ENCODE data around the gene CCDC184.
"Not testable (repeated sequence)": the region's sequence is repeated elsewhere in the genome, so short reads cannot be mapped to it uniquely, and the experiment has no call there.

CCDC184 gene

DNA sequence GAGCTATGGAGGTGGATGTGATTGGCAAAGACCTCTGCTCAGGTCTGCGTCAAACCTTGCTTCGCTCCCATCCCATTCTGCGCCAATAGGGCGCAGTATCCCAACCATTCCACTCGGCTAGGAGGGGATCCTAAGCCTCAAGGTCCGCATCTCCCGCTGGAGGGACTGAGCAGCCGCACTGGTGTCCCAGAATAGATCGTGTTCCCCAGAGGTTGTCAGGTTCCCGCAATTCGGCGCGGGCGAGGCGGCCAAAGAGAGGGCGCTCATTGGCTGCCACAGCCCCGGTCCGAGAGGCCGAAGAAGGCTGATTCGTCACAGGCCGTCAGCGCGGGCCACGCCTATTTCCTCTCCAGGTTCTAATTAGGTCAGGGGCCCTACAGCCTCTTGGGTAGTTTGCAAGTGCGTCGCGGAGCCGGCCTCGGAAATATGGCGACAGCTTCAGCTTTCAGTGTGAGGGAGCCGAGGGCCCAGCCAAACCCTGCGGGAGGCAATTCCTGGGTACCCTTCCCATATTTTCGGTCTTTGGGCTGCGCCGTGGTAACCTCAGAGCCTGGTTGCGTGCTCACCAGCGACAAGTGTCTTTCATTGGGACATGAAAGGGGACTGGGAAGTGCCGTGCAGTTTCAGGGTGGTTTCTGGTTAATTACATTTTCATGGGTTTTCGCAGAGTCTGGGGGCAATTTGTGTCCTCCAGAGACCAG lies 14.7 kb downstream of the CCDC184 start:
- DNase-seq = peak; percentile 85 to 98 (median 94)
- intact Hi-C loops (cut with DNase I) = no loop called here

DNA sequence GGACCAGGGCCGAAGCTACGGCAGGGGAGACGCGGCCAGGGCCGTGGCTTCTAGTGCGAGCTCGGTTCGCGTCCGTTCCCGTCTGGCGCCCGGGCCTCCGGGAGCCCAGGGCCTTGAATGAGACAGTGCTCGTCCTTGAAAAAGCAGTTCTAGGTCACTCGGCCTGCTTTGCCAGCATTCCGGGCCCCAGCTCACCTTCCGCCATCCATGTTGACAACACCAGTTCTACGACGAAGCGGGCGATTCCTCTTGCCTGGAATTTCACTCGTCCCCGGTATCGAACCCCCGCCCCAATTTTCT lies 15.2 kb downstream of the CCDC184 start:
- peak in 31 of 42 donors; percentile 6 to 63 (median 37) for DNase-seq
- intact Hi-C loops (cut with DNase I) = no loop called here

DNA sequence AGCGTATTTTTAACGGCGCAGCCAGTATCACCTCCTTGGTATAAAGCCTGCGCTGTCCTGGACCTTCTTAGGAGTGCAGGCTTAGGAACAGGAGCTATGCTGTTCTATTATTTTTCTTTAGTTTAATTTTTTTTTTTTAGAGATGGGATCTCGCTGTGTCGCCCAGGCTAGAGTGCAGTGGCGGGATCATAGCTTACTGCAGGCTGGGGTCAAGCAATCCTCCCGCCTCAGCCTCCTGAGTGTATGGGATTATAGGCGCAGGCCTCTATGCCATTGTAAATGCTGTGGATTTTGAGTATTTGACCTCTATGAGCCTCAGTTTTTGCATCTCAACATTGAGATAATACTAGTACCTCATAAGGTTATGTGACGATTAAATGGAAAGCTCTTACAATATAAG lies 15.5 kb downstream of the CCDC184 start:
- no peak for DNase-seq
- intact Hi-C loops (cut with DNase I) = no loop called here

DNA sequence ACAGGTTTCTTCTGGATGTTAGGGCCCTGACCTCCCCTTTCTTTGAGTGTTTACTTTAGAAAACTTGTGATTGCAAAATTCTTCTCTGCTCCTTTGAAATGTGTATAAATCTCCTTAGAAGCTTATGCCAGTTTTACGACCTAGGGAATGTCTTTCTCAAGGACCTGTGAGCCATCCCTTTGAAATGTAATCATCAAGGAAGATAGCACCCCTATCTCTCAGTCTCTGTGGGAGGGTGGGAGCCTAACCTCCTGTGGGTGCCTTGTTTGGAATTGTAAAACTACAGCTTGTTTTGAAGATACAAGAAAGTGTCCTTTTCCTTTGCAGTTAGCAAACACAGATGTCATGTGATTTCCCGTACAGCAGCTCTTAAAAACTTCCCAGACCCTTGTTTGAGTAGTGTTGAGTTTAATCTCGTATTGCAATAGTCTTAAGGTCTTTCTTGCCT lies 16.4 kb downstream of the CCDC184 start:
- intact Hi-C loops (cut with DNase I) = no loop called here
- DNase-seq = no peak

DNA sequence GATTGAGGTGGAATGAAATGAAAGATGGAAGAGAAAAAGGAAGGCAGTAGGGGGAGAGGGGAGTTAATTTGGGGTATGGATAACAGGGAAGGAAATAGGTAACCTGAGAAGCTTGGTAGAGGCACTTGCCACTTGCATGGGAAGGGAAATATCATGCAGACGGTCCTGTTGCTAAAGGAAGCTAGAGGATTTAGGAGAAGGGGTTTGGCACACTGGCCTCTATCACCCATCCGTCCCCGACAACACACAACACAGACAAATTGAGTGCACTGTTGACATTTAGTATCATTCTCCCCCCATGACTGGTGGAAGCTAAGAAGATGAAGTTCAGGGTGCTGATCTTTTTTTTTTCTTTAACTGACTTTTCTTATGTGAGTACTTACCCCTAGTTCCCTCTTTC lies 17.6 kb downstream of the CCDC184 start:
- intact Hi-C loops (cut with DNase I) = no loop called here
- no peak for DNase-seq

DNA sequence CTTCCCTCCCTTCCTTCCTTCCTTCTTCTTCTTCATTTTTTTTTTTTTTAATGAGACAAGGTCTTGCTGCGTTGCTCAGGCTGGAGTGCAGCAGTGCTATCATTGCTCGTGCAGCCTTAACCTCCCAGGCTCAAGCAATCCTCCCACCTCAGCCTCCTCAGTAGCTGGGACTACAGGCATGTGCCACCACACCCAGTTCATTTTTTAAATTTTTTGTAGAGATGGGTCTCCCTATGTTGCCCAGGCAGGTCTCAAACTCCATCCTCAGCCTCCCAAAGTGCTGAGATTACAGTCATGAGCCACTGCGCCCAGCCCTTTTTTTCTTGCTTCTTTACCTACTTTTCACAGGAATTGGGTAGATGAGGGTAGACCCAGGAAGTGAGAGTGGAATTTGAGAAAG lies 18.1 kb downstream of the CCDC184 start:
- intact Hi-C loops (cut with DNase I) = no loop called here
- no peak for DNase-seq

- intact Hi-C loops (cut with DNase I) = no loop called here
- no peak for DNase-seq
These were observed 19.3 kb downstream of the CCDC184 start for GRCh38 chr12:48202766-48203165.

GRCh38 chr12:48203192-48203591 lies 19.7 kb downstream of the CCDC184 start, which contains the start of gene OR10AD1:
TSS of gene OR10AD1 (minus strand) at chr12:48203292. CDS start at chr12:48203292, 0 bp downstream.
- intact Hi-C loops (cut with DNase I) = no loop called here

GRCh38 chr12:48209495-48209894 lies 26.1 kb downstream of the CCDC184 start:
- DNase-seq; intact Hi-C loops (cut with DNase I): not testable (repeated sequence)

More at GRCh38 chr12:48203192-48203591, 19.7 kb downstream of the CCDC184 start, which contains the start of gene OR10AD1:
- DNase-seq = no peak

DNA sequence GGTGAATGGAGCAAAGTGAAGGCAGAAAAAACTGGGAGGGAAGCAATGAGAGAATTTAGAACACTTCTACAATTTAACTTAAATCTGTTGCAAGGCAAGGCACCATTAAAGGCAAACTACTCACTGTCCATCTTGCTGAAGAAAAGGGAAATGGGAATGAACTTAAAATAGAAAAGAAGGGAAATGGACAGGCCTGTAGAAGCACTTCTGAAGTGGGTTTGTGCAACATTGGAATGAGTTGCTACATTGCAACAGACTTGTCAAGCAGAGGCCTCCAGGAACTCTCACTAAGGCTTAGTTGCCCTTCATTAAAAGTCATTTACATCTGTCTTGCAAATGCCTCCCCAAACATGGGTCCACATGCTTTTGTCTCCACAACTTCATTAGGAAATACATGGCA lies 33.3 kb downstream of the CCDC184 start:
- no peak for DNase-seq
- intact Hi-C loops (cut with DNase I) = no loop called here

DNA sequence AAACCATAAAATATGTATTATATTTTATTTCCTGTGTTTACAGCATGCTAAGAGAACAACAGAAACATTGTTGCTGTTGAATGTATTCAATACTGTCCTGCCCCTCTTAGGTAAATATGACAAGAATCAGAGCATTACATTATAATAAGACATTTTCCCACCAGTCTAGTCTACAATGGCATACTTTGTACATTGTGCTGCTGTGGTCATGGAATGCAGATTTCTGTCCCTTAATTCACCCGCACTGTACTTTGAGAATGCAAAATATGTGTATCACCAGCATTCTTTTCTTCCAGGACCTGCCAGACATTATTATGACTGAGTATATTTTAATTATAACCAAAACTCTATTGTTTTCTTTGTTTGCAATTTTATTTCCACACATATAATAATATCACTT lies 36.2 kb downstream of the CCDC184 start:
- intact Hi-C loops (cut with DNase I) = no loop called here
- DNase-seq = no peak

DNA sequence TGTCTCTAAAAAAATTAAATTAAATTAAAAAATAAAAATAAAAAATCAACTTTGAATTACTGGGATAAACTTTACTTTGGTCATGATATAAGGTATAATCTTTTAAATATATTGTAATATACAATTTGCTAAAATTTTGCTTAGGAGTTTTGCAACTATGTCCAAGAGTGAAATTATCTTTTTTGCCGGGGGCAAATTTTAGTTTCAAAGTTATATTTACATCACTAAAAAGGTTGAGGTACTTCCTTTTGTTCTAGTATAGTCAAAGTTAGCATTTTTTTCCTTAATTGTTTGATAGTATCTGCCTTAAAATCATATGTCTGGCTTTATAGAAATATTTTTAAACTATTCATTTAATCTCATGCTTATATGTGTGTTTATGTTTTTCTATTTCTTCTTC lies 37.3 kb downstream of the CCDC184 start:
- intact Hi-C loops (cut with DNase I) = no loop called here
- DNase-seq = no peak

GRCh38 chr12:48221645-48222044 lies 38.2 kb downstream of the CCDC184 start:
- intact Hi-C loops (cut with DNase I) = no loop called here

DNA sequence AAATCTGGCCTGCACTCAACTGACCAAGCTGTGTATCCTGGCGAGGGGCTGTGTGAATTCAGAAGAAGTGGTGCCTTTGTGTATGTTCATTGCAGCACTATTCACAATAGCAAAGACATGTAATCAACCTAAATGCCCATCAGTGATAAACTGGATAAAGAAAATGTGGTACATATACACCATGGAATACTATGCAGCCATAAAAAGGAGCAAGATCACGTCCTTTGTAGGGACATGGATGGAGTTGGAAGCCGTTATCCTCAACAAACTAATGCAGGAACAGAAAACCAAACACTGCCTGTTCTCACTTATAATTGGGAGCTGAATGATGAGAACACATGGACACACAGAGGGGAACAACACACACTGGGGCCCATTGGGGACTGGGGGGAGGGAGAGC lies 41.1 kb downstream of the CCDC184 start:
- DNase-seq; intact Hi-C loops (cut with DNase I): not testable (repeated sequence)

More at GRCh38 chr12:48221645-48222044, 38.2 kb downstream of the CCDC184 start:
- DNase-seq = no peak

GRCh38 chr12:48231169-48231958 lies 47.9 kb downstream of the CCDC184 start:
- DNase-seq; intact Hi-C loops (cut with DNase I): not testable (repeated sequence)

All from head of caudate nucleus (tissue), 42 donors.